Gastrocnemius medialis (tissue), 4 donors: ENCODE results near the gene ZNF638. TPM values are rescaled to one million over a fixed set of nuclear protein-coding genes. Genes with fewer than 3 reads are reported as not detected.
A peak's percentile ranks its signal among the peaks of the same experiment; 100 is the strongest.

Experiments
- ATAC-seq, 2 donors: fragments of 150-250 bp; one replicate each; pipeline ENCODE4 v1.9.1; 2016
- DNase-seq, 2 donors: peaks; one replicate each; pipeline ENCODE4 v3.0.0-alpha.2; 2019
- H3K27ac ChIP-seq, 4 donors: fragments of 200-600 bp; sonication (generic); 1 replicate in 1 of 4; 2 replicates in 3 of 4; pipeline ENCODE4 v1.5.1; 2016 to 2018; ENCODE audit warnings: mild to moderate bottlenecking in 2 of 4, moderate library complexity in 1 of 4
- H3K27me3 ChIP-seq, 3 donors: fragments of 200-600 bp; sonication (generic) in 2 of 3; 1 replicate in 1 of 3; 2 replicates in 2 of 3; pipeline versions ENCODE4 v1.5.1 to v1.6.0; 2016 to 2019; ENCODE audit warnings: mild to moderate bottlenecking in 1 of 3, moderate library complexity in 1 of 3
- H3K36me3 ChIP-seq, 2 donors: fragments of 200-600 bp; sonication (generic) in 1 of 2; one replicate each; pipeline ENCODE4 v1.5.1; 2017 to 2018
- H3K4me1 ChIP-seq, 2 donors: fragments of 200-600 bp; sonication (generic) in 1 of 2; one replicate each; pipeline ENCODE4 v1.5.1; 2016 to 2017; ENCODE audit warnings: mild to moderate bottlenecking in 2 of 2
- H3K4me3 ChIP-seq, 4 donors: fragments of 200-600 bp; sonication (generic) in 3 of 4; 1 replicate in 1 of 4; 2 replicates in 3 of 4; pipeline ENCODE4 v1.5.1; 2016 to 2019; ENCODE audit warnings: mild to moderate bottlenecking in 2 of 4
- H3K9me3 ChIP-seq, 3 donors: fragments of 200-600 bp; sonication (generic) in 2 of 3; 1 replicate in 1 of 3; 2 replicates in 2 of 3; pipeline ENCODE4 v1.5.1; 2016 to 2019
- POLR2A ChIP-seq, 2 donors: fragments of 450-650 bp; IDR thresholded peaks; one replicate each; pipeline ENCODE4 v1.6.1; 2017; ENCODE audit warnings: antibody characterized with exemption in 2 of 2, mild to moderate bottlenecking in 2 of 2, moderate library complexity in 2 of 2
- in situ Hi-C, 4 donors: fragments of 200-750 bp; cut with MboI; loops; one replicate each; pipeline versions ENCODE4 v1.15.0 to v1.8.0; 2017; ENCODE audit warnings: low sequenced_read_pairs in 4 of 4
- intact Hi-C: fragments of 100-400 bp; cut with DNase I; formaldehyde crosslinking; loops from one replicate; pipeline ENCODE4 v1.15.1; 2023; ENCODE audit warnings: low total_unique reads
- total RNA-seq, 4 donors: library from RNA; depleted of rRNA; stranded (reverse); fragments of >200 nt; gene quantifications; one replicate each; pipeline versions ENCODE4 v1.1.0 to v1.2.3, GENCODE V29; 2016
- TF ChIP-seq, protein P1 (sequence below), 5 experiments: fragments of 450-650 bp in 3 of 5; fragments of 200-600 bp in 2 of 5; sonication (generic) in 2 of 5; IDR thresholded peaks in 4 of 5; conservative IDR thresholded peaks in 1 of 5; 1 replicate in 4 of 5; 2 replicates in 1 of 5; pipeline ENCODE4 v1.5.1; 2016 to 2019; ENCODE audit warnings: antibody characterized with exemption in 5 of 5, mild to moderate bottlenecking in 3 of 5, moderate library complexity in 3 of 5

Gene ZNF638
- total RNA-seq, 4 donors from 2014 or later: 69.7 to 152 (median 95.0) TPM

DNA sequence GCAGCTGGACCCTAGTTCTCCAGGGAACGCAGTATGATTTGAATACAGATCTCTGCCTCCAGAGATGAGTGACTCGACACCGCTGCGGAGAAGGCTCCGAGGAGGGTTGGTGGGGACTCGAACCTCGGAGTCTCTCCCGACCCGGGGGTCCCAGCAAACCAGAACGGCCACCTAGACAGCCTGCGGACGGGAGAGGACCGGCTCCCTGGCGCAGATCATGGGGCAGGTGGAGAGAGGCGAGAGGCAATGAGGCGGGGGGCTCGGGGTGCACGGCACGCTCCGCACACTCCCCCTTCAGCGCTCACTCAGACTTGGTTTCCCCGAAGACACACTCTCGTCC lies 134.3 kb downstream of the ZNF638 start:
- Histone ChIP-seq H3K4me3 (peak overlapping the region; percentile 68 to 88 (median 72)), H3K36me3 (no peaks in the 10 kb centered on the region), H3K4me1 (peaks cover 69 to 85% of the 10 kb centered on the region in 2 donors), H3K27ac (peak overlapping the region; percentile 77 to 99 (median 86)), H3K9me3 (no peaks in the 10 kb centered on the region), H3K27me3 (no peaks in the 10 kb centered on the region)
- ATAC-seq (no peak), DNase-seq (no peak)
- in situ Hi-C loops (loop anchor here in 2 of 4 donors (5.0 to 10.0 kb wide), 2 partner anchors 41 to 49 kb away; no protein-coding TSS in a partner anchor), intact Hi-C loops (no loop called here)
- TF ChIP-seq, protein P1, sequence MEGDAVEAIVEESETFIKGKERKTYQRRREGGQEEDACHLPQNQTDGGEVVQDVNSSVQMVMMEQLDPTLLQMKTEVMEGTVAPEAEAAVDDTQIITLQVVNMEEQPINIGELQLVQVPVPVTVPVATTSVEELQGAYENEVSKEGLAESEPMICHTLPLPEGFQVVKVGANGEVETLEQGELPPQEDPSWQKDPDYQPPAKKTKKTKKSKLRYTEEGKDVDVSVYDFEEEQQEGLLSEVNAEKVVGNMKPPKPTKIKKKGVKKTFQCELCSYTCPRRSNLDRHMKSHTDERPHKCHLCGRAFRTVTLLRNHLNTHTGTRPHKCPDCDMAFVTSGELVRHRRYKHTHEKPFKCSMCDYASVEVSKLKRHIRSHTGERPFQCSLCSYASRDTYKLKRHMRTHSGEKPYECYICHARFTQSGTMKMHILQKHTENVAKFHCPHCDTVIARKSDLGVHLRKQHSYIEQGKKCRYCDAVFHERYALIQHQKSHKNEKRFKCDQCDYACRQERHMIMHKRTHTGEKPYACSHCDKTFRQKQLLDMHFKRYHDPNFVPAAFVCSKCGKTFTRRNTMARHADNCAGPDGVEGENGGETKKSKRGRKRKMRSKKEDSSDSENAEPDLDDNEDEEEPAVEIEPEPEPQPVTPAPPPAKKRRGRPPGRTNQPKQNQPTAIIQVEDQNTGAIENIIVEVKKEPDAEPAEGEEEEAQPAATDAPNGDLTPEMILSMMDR (IDR thresholded peaks at IDR 0.05 in 4 of 5, conservative IDR thresholded peaks at IDR 0.05 in 1 of 5): no peak
- no peak for TF ChIP-seq POLR2A (IDR thresholded peaks at IDR 0.05)

DNA sequence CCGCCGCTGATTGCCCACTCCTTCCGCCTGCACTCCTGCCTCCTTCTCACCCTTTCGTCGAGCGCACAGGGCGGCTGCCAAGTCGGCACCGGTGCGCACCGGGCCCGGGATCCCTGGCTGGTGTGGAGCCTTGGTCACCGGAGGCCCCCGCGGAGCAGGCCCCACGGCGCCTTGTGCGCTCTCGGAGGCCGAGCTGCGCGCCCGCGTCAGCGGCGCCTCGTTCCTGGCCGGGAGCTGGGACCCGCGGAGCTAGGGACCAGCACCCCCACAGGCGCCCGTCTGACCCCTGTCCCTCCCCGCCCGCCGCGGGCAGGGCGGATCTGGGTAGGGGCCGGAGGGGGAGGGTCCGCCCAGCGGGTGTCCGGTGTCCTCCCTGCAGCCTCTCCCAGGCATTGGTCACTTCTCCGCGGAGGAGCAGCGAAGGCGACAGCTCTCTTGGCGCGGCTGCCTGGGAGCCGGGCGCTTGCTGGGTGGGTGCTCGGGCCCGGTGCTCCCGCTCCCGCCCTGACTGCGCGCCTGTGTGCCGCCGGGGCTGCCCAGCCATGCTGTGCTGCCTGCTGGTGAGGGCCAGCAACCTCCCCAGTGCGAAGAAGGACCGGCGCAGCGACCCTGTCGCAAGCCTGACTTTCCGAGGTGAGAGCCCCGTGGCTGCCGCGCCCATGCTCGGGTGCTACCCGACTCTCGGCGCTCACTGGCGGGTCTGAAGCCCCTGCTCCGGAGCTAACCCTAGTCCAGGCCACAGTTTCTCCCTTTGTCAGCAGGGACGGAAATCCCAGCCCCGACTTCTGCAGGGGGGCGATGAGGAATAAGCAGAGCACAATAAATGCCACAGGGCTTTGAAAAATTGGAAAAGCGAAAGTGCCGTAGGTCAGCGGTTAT lies 135.0 kb downstream of the ZNF638 start:
- TF ChIP-seq, protein P1 (IDR thresholded peaks at IDR 0.05 in 4 of 5, conservative IDR thresholded peaks at IDR 0.05 in 1 of 5): no peak
- TF ChIP-seq POLR2A (IDR thresholded peaks at IDR 0.05): peak; percentile 52 to 65
- ATAC-seq: peak; percentile 67 to 72
- Histone ChIP-seq H3K4me1 (peaks cover 68 to 79% of the 10 kb centered on the region in 2 donors), H3K4me3 (peak overlapping the region; percentile 68 to 88 (median 72)), H3K36me3 (no peaks in the 10 kb centered on the region), H3K27me3 (no peaks in the 10 kb centered on the region), H3K27ac (peak overlapping the region; percentile 77 to 99 (median 86)), H3K9me3 (no peaks in the 10 kb centered on the region)
- in situ Hi-C loops: loop anchor here in 2 of 4 donors (5.0 to 10.0 kb wide), 2 partner anchors 41 to 48 kb away; no protein-coding TSS in a partner anchor
- intact Hi-C loops: no loop called here
- peak; percentile 65 to 82 for DNase-seq

DNA sequence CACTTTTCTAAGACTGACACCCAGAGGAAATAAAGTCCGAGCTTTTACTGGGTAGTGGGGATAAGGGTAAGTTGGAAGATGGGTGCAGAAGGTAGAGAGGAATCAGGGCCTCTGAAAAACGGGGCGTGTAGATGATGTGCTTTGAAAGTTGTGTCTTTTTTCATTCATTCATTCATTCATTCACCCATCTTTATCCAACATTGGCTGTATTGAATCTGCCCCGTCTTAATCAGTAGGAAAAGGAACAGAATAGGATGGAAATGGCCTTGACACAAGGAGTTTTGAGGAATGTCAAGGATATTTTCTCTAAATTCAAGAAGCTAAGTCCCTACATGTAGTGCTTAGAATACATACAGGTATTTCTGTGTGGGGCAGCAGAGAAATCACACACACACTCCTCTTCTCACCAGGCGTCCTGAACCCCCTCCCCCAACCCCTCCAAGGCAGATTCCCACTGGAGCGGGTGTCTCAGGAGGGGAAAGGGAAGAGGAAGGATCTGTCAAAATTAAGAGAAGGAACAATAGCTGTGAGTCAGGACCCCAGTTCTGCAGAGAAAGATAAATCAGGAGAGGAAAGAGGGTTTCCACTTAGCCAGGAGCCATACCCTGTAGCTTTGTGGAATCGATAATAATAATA lies 135.7 kb downstream of the ZNF638 start:
- peak overlapping the region; percentile 68 to 88 (median 72) for H3K4me3 ChIP-seq
- no peak for ATAC-seq
- DNase-seq: peak in 1 of 2 donors; percentile 7
- peaks cover 63 to 73% of the 10 kb centered on the region in 2 donors for H3K4me1 ChIP-seq
- H3K36me3 ChIP-seq: peaks cover 0 to 3% of the 10 kb centered on the region in 2 donors
- intact Hi-C loops (no loop called here), in situ Hi-C loops (loop anchor here in 2 of 4 donors (5.0 to 10.0 kb wide), 2 partner anchors 40 to 48 kb away; no protein-coding TSS in a partner anchor)
- no peaks in the 10 kb centered on the region for H3K27me3 ChIP-seq
- no peak for TF ChIP-seq POLR2A (IDR thresholded peaks at IDR 0.05)
- TF ChIP-seq, protein P1 (IDR thresholded peaks at IDR 0.05 in 4 of 5, conservative IDR thresholded peaks at IDR 0.05 in 1 of 5): no peak
- no peaks in the 10 kb centered on the region for H3K9me3 ChIP-seq
- peak overlapping the region; percentile 77 to 99 (median 86) for H3K27ac ChIP-seq

DNA sequence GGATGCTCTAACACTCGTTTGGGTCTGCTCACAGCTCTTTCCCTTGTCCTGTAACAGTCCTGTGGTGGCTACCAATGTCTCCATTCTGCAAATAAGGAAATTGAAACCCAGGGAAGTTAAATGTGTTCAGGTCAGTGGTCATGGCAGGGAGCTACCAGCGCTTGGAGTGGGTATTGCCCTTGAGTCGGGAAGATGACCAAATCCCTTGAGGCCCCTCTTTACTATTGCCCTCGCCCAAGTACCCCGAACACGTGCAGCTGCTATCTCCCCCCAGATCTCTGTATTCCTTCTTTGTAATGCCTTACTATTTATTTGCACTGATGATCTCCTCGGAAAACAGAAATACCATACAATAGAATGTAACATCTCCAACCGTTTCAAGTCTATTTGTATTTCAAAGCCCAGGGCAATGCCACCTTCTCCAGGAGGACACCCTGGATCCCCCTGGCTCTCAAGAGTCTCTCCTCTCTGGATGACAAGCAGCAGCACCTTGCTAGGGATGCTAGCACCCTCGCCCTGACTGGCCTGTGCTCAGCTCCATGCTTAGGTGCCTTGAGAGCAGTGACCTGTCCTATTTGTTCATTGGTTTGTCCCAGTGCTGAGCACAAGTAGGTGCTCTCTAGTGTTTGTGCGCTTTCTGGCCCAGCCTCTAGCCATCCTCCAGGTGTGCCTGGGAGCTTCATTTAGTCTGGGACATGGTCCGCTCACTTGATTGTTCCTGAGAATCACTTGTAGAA lies 136.9 kb downstream of the ZNF638 start:
- H3K9me3 ChIP-seq: no peaks in the 10 kb centered on the region
- TF ChIP-seq, protein P1 (IDR thresholded peaks at IDR 0.05 in 4 of 5, conservative IDR thresholded peaks at IDR 0.05 in 1 of 5): no peak
- TF ChIP-seq POLR2A (IDR thresholded peaks at IDR 0.05): no peak
- in situ Hi-C loops: loop anchor here in 2 of 4 donors (5.0 to 10.0 kb wide), 2 partner anchors 39 to 46 kb away; no protein-coding TSS in a partner anchor
- DNase-seq: no peak
- H3K27ac ChIP-seq: peak overlapping the region; percentile 77 to 99 (median 86)
- H3K4me1 ChIP-seq: peaks cover 65 to 69% of the 10 kb centered on the region in 2 donors
- H3K27me3 ChIP-seq: no peaks in the 10 kb centered on the region
- peaks cover 0 to 4% of the 10 kb centered on the region in 2 donors for H3K36me3 ChIP-seq
- ATAC-seq: no peak
- peak overlapping the region in 1 of 4 donors; percentile 68 for H3K4me3 ChIP-seq
- intact Hi-C loops: loop anchor here (2.0 kb wide), 1 partner anchor 14 kb away; no protein-coding TSS in a partner anchor
